Measurements from ENCODE around the gene COL5A1. TPM values are rescaled to one million over a fixed set of nuclear protein-coding genes. Genes with fewer than 3 reads are reported as not detected.

The COL5A1 gene
- total RNA-seq, 1 donor from 2014 or later = 1,552 TPM

DNA sequence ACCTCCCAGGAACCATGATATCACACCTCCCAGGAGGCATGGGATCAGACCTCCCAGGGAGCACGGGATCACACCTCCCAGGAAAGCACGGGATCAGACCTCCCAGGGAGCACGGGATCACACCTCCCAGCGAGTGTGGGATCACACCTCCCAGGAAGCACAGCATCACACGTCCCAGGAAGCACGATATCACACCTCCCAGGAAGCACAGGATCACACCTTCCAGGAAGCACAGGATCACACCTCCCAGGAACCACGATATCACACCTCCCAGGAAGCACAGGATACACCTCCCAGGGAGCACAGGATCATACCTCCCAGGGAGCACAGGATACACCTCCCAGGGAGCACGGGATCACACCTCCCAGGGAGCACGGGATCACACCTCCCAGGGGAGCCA lies 209.0 kb downstream of the COL5A1 start:
- peaks cover 3% of the 10 kb centered on the region for H3K36me3 Mint-ChIP-seq (ENCODE audit: unreplicated experiment)
- H3K4me1 Mint-ChIP-seq (ENCODE audit: unreplicated experiment) = no peaks in the 10 kb centered on the region
- no peaks in the 10 kb centered on the region for H3K27me3 Mint-ChIP-seq (ENCODE audit: unreplicated experiment)
- no peak for TF ChIP-seq CTCF (IDR thresholded peaks at IDR 0.05)
- no peaks in the 10 kb centered on the region for H3K9me3 Mint-ChIP-seq (ENCODE audit: unreplicated experiment)
- DNase-seq (ENCODE audit: extremely low spot score, unreplicated experiment) = no peak
- no peak overlapping the region for H3K27ac Mint-ChIP-seq (ENCODE audit: unreplicated experiment)
- H3K4me3 Mint-ChIP-seq (ENCODE audit: unreplicated experiment) = no peak overlapping the region

DNA sequence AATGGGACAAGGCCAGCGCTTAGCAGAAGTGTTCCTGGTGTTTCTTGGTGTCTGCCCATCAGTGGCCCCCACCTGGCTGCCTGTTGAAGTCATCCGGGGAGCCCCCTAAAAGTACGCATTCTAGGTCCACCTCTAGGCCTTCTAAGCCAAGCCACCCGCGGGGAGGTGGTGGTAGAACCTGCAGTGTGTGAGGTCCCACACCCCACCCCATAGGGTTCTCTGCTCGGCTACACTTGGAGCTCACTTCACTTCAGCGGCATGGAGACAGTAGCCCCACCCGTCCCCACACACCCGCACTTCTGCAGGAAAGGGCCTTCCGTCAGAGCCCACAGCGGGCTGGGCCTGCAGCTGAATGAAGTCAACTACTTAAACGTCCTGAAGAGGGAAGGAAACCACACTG lies 209.4 kb downstream of the COL5A1 start:
- no peaks in the 10 kb centered on the region for H3K9me3 Mint-ChIP-seq (ENCODE audit: unreplicated experiment)
- no peak overlapping the region for H3K27ac Mint-ChIP-seq (ENCODE audit: unreplicated experiment)
- peaks cover 3% of the 10 kb centered on the region for H3K36me3 Mint-ChIP-seq (ENCODE audit: unreplicated experiment)
- no peak for TF ChIP-seq CTCF (IDR thresholded peaks at IDR 0.05)
- DNase-seq (ENCODE audit: extremely low spot score, unreplicated experiment) = no peak
- H3K4me1 Mint-ChIP-seq (ENCODE audit: unreplicated experiment) = no peaks in the 10 kb centered on the region
- H3K27me3 Mint-ChIP-seq (ENCODE audit: unreplicated experiment) = no peaks in the 10 kb centered on the region
- no peak overlapping the region for H3K4me3 Mint-ChIP-seq (ENCODE audit: unreplicated experiment)

DNA sequence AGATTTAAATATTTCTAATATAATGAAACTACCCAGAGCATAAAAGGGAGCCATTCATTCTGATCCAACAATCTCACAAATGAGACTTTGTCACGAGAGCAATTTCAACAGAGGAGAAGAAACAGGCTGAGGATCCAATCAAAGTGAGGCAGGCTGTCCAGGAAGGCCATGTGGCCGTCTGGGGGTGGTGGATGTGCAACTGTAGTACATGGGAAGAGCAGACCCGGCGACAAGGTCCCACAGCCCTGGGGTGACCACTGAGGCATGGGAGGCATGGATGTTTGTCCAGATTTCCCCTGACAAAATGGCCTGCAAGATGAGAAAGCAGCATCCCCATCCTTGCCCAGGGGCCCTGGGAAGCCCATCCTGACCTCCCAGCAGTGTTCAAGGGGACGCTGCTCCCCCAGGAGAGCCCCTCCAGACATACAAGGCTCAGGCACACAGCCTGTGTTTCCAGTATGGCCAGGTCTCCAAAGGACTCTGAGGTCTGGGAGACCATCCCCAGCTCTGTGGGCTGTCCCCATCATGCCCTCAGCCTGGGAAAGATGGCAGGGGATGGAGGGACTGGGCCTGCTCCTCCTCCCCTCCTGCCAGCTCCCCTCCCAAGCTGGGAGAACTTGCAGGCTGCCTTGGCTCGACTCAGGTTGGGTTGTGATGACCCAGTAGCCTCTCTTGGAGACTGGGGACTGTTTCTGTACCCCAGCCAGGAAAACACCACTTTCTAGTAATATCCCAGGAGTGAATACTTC lies 211.5 kb downstream of the COL5A1 start:
- TF ChIP-seq CTCF (IDR thresholded peaks at IDR 0.05) = no peak
- Mint-ChIP-seq H3K27ac (ENCODE audit: unreplicated experiment) (no peak overlapping the region), H3K27me3 (ENCODE audit: unreplicated experiment) (no peaks in the 10 kb centered on the region), H3K4me1 (ENCODE audit: unreplicated experiment) (no peaks in the 10 kb centered on the region), H3K36me3 (ENCODE audit: unreplicated experiment) (peaks cover 2% of the 10 kb centered on the region), H3K4me3 (ENCODE audit: unreplicated experiment) (no peak overlapping the region), H3K9me3 (ENCODE audit: unreplicated experiment) (peaks cover 8% of the 10 kb centered on the region)
- peak; percentile 75 for DNase-seq (ENCODE audit: extremely low spot score, unreplicated experiment)

- no peak overlapping the region for H3K4me3 Mint-ChIP-seq (ENCODE audit: unreplicated experiment)
- no peak overlapping the region for H3K27ac Mint-ChIP-seq (ENCODE audit: unreplicated experiment)
- no peaks in the 10 kb centered on the region for H3K27me3 Mint-ChIP-seq (ENCODE audit: unreplicated experiment)
- DNase-seq (ENCODE audit: extremely low spot score, unreplicated experiment) = peak; percentile 44
- H3K4me1 Mint-ChIP-seq (ENCODE audit: unreplicated experiment) = no peaks in the 10 kb centered on the region
- no peaks in the 10 kb centered on the region for H3K36me3 Mint-ChIP-seq (ENCODE audit: unreplicated experiment)
- TF ChIP-seq CTCF (IDR thresholded peaks at IDR 0.05) = no peak
- H3K9me3 Mint-ChIP-seq (ENCODE audit: unreplicated experiment) = peaks cover 9% of the 10 kb centered on the region
These were observed 212.3 kb downstream of the COL5A1 start for GRCh38 chr9:134853893-134854292.

DNA sequence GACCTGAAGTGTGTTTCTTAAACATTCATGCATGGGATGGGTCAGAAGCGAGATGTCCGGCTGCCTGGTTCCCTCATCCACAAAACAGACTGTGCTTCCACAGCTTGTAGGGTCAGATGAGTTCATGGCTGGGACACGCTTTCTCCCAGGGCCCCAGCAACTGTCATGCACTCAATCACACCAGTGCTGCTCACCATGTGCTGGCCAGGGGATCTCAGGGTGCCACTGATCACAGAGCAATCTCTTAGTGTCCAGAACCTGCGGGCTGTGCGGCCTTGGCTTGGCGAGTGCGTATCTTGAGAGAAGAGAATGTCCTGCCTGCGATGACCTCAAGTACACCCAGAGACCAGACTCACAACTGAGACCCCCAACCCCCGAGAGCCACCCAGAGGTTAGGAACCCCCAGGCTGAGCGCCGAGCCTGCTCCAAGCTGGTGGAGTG lies 213.0 kb downstream of the COL5A1 start:
- no peaks in the 10 kb centered on the region for H3K27me3 Mint-ChIP-seq (ENCODE audit: unreplicated experiment)
- peak; percentile 81 for DNase-seq (ENCODE audit: extremely low spot score, unreplicated experiment)
- no peak for TF ChIP-seq CTCF (IDR thresholded peaks at IDR 0.05)

More for the DNA sequence above, 213.0 kb downstream of the COL5A1 start:
- no peaks in the 10 kb centered on the region for H3K4me1 Mint-ChIP-seq (ENCODE audit: unreplicated experiment)
- H3K27ac Mint-ChIP-seq (ENCODE audit: unreplicated experiment) = no peak overlapping the region
- H3K9me3 Mint-ChIP-seq (ENCODE audit: unreplicated experiment) = peaks cover 11% of the 10 kb centered on the region
- H3K36me3 Mint-ChIP-seq (ENCODE audit: unreplicated experiment) = no peaks in the 10 kb centered on the region
- H3K4me3 Mint-ChIP-seq (ENCODE audit: unreplicated experiment) = no peak overlapping the region

Measured in osteocyte (in vitro differentiated cells).